HG03442 (cell line): ENCODE results near the gene LRRIQ1.
A peak's percentile ranks its signal among the peaks of the same experiment; 100 is the strongest.
"Not testable (repeated sequence)": the region's sequence is repeated elsewhere in the genome, so short reads cannot be mapped to it uniquely, and the experiment has no call there.

Experiments
- ATAC-seq: cut with Tn5 transposase; IDR thresholded peaks from one replicate; pipeline ENCODE4 v1.9.1; 2021; ENCODE audit warnings: mild to moderate bottlenecking, moderate library complexity; ENCODE audit not compliant: unreplicated experiment

Gene LRRIQ1

GRCh38 chr12:85036234-85036707, at the start of gene LRRIQ1, which contains the start of gene TSPAN19:
LRRIQ1 (plus strand) TSS chr12:85036351; CDS start chr12:85038177, 1,826 bp downstream.
TSPAN19 (minus strand) TSS chr12:85036277; CDS start chr12:85029946, 6,331 bp downstream.
- ATAC-seq: peak; percentile 100

GRCh38 chr12:84986586-84986985, 49.6 kb upstream of the LRRIQ1 start:
- ATAC-seq: no peak

GRCh38 chr12:84994426-84994825, 41.7 kb upstream of the LRRIQ1 start:
- ATAC-seq: no peak

- no peak for ATAC-seq
These were observed 40.5 kb upstream of the LRRIQ1 start for GRCh38 chr12:84995641-84996040.

GRCh38 chr12:84996759-84997158, 39.4 kb upstream of the LRRIQ1 start:
- no peak for ATAC-seq

GRCh38 chr12:84998341-84998740, 37.8 kb upstream of the LRRIQ1 start:
- no peak for ATAC-seq

GRCh38 chr12:85000729-85001128, 35.4 kb upstream of the LRRIQ1 start:
- no peak for ATAC-seq

GRCh38 chr12:85002778-85003296, 33.3 kb upstream of the LRRIQ1 start:
- no peak for ATAC-seq

- ATAC-seq: no peak
These were observed 31.9 kb upstream of the LRRIQ1 start for GRCh38 chr12:85004204-85004603.

- not testable (repeated sequence) for ATAC-seq
These were observed 31.1 kb upstream of the LRRIQ1 start for GRCh38 chr12:85005047-85005446.

- ATAC-seq: no peak
These were observed 30.5 kb upstream of the LRRIQ1 start for GRCh38 chr12:85005615-85006014.

- ATAC-seq: no peak
These were observed 29.9 kb upstream of the LRRIQ1 start for GRCh38 chr12:85006206-85006605.

- no peak for ATAC-seq
These were observed 28.3 kb upstream of the LRRIQ1 start for GRCh38 chr12:85007836-85008235.

- ATAC-seq: no peak
These were observed 19.7 kb upstream of the LRRIQ1 start for GRCh38 chr12:85016413-85016812.

- ATAC-seq: no peak
These were observed 19.0 kb upstream of the LRRIQ1 start for GRCh38 chr12:85017133-85017532.

- no peak for ATAC-seq
These were observed 18.5 kb upstream of the LRRIQ1 start for GRCh38 chr12:85017618-85018017.

GRCh38 chr12:85018098-85018497, 18.1 kb upstream of the LRRIQ1 start:
- no peak for ATAC-seq

GRCh38 chr12:85029456-85029855, 6.7 kb upstream of the LRRIQ1 start:
- no peak for ATAC-seq

- ATAC-seq: no peak
These were observed 582 bp downstream of the LRRIQ1 start for GRCh38 chr12:85036733-85037132.

GRCh38 chr12:85041395-85041794, 5.2 kb downstream of the LRRIQ1 start:
- no peak for ATAC-seq

GRCh38 chr12:85043829-85044228, 7.7 kb downstream of the LRRIQ1 start:
- ATAC-seq: no peak

- peak; percentile 86 for ATAC-seq
These were observed 21.3 kb downstream of the LRRIQ1 start for GRCh38 chr12:85057370-85057963.

GRCh38 chr12:85058339-85058738, 22.2 kb downstream of the LRRIQ1 start:
- ATAC-seq: no peak
